NAMALWA (cell line): ENCODE data around the gene RXRG.
"Not testable (repeated sequence)": the region's sequence is repeated elsewhere in the genome, so short reads cannot be mapped to it uniquely, and the experiment has no call there.

ENCODE experiments used
- DNase-seq: peaks from one replicate; pipeline ENCODE4 v3.0.0-alpha.2; 2015; ENCODE audit warnings: low spot score

The RXRG gene

GRCh38 chr1:165444897-165445370, at the start of gene RXRG:
Gene RXRG (minus strand): TSS chr1:165445126. CDS start chr1:165444893, 233 bp downstream.
- DNase-seq: no peak

GRCh38 chr1:165492845-165493373, 48.0 kb upstream of the RXRG start:
- DNase-seq: no peak

- DNase-seq: no peak
Observed at GRCh38 chr1:165490175-165490574, 45.2 kb upstream of the RXRG start.

GRCh38 chr1:165487921-165488320, 43.0 kb upstream of the RXRG start:
- no peak for DNase-seq

GRCh38 chr1:165486663-165487062, 41.7 kb upstream of the RXRG start:
- DNase-seq: no peak

GRCh38 chr1:165485716-165486115, 40.8 kb upstream of the RXRG start:
- no peak for DNase-seq

- DNase-seq: no peak
Observed at GRCh38 chr1:165484532-165484931, 39.6 kb upstream of the RXRG start.

GRCh38 chr1:165483412-165483811, 38.5 kb upstream of the RXRG start:
- no peak for DNase-seq

- no peak for DNase-seq
Observed at GRCh38 chr1:165481820-165482532, 37.0 kb upstream of the RXRG start.

GRCh38 chr1:165476776-165477175, 31.9 kb upstream of the RXRG start:
- no peak for DNase-seq

GRCh38 chr1:165474196-165474595, 29.3 kb upstream of the RXRG start:
- no peak for DNase-seq

GRCh38 chr1:165473081-165473480, 28.2 kb upstream of the RXRG start:
- no peak for DNase-seq

GRCh38 chr1:165468726-165469249, 23.9 kb upstream of the RXRG start:
- DNase-seq: no peak

GRCh38 chr1:165468253-165468652, 23.3 kb upstream of the RXRG start:
- DNase-seq: no peak

GRCh38 chr1:165467706-165468105, 22.8 kb upstream of the RXRG start:
- DNase-seq: no peak

GRCh38 chr1:165463978-165464377, 19.1 kb upstream of the RXRG start:
- DNase-seq: no peak

GRCh38 chr1:165459683-165460082, 14.8 kb upstream of the RXRG start:
- not testable (repeated sequence) for DNase-seq

GRCh38 chr1:165456861-165457260, 11.9 kb upstream of the RXRG start:
- no peak for DNase-seq

- DNase-seq: no peak
Observed at GRCh38 chr1:165456114-165456513, 11.2 kb upstream of the RXRG start.

GRCh38 chr1:165455111-165455510, 10.2 kb upstream of the RXRG start:
- no peak for DNase-seq

GRCh38 chr1:165454091-165454610, 9.2 kb upstream of the RXRG start:
- DNase-seq: no peak

- peak; percentile 15 for DNase-seq
Observed at GRCh38 chr1:165452336-165453130, 7.6 kb upstream of the RXRG start.

- DNase-seq: no peak
Observed at GRCh38 chr1:165451691-165452090, 6.8 kb upstream of the RXRG start.
